Neuronal stem cell (in vitro differentiated cells): ENCODE measurements around the gene TAF11L7. TPM values are rescaled to one million over a fixed set of nuclear protein-coding genes. Genes with fewer than 3 reads are reported as not detected.
"Not testable (repeated sequence)": the region's sequence is repeated elsewhere in the genome, so short reads cannot be mapped to it uniquely, and the experiment has no call there.

Experiments used
- DNase-seq: peaks from one replicate; pipeline ENCODE4 v3.0.0-alpha.2; 2013; ENCODE audit warnings: low spot score
- H2AFZ ChIP-seq: one replicate; pipeline ENCODE4 v1.6.1; 2013; ENCODE audit warnings: mild to moderate bottlenecking, low read length, inconsistent platforms
- H2AK5ac ChIP-seq: 2 replicates; pipeline ENCODE4 v1.6.1; 2013; ENCODE audit warnings: low read depth, mild to moderate bottlenecking, inconsistent platforms, low read length, moderate library complexity, mixed read lengths
- H2BK120ac ChIP-seq: 2 replicates; pipeline ENCODE4 v1.6.1; 2013; ENCODE audit warnings: low read depth, mild to moderate bottlenecking, inconsistent platforms, low read length, moderate library complexity, mixed read lengths
- H2BK12ac ChIP-seq: one replicate; pipeline ENCODE4 v1.6.1; 2013; ENCODE audit warnings: low read length, inconsistent platforms
- H2BK15ac ChIP-seq: 2 replicates; pipeline ENCODE4 v1.6.1; 2013; ENCODE audit warnings: mild to moderate bottlenecking, low read length, inconsistent platforms, mixed read lengths
- H2BK5ac ChIP-seq: one replicate; pipeline ENCODE4 v1.6.1; 2013; ENCODE audit warnings: inconsistent platforms, mild to moderate bottlenecking, low read length, moderate library complexity
- H3K14ac ChIP-seq: one replicate; pipeline ENCODE4 v1.6.1; 2013; ENCODE audit warnings: low read length, inconsistent platforms
- H3K18ac ChIP-seq: 2 replicates; pipeline ENCODE4 v1.6.1; 2013; ENCODE audit warnings: low read length, inconsistent platforms
- H3K23ac ChIP-seq: 2 replicates; pipeline ENCODE4 v1.6.1; 2013; ENCODE audit warnings: low read depth, mild to moderate bottlenecking, mixed read lengths, low read length, inconsistent platforms; ENCODE audit not compliant: poor library complexity
- H3K27ac ChIP-seq: replicated peaks from 3 replicates; pipeline ENCODE4 v1.5.1; 2013; ENCODE audit warnings: low read length, inconsistent platforms
- H3K27me3 ChIP-seq, 3 experiments: 2 replicates each; pipeline ENCODE4 v1.6.1; 2013; ENCODE audit warnings: low read length in 3 of 3, mild to moderate bottlenecking in 2 of 3, inconsistent platforms in 1 of 3, low read depth in 1 of 3, mixed read lengths in 1 of 3, moderate library complexity in 1 of 3; ENCODE audit not compliant: control insufficient read depth in 3 of 3, insufficient read depth in 3 of 3
- H3K36me3 ChIP-seq, 2 donors: replicated peaks in 1 of 2; 2 replicates each; pipeline ENCODE4 v1.6.1; 2013; ENCODE audit warnings: low read length in 2 of 2; ENCODE audit not compliant: control insufficient read depth in 2 of 2, insufficient read depth in 2 of 2
- H3K4ac ChIP-seq: 2 replicates; pipeline ENCODE4 v1.6.1; 2013; ENCODE audit warnings: inconsistent platforms, mild to moderate bottlenecking, low read length, moderate library complexity
- H3K4me1 ChIP-seq, 2 donors: 1 replicate in 1 of 2; 2 replicates in 1 of 2; pipeline ENCODE4 v1.6.1; 2013; ENCODE audit warnings: low read length in 2 of 2, low read depth in 1 of 2; ENCODE audit not compliant: control insufficient read depth in 2 of 2, insufficient read depth in 1 of 2
- H3K4me2 ChIP-seq: one replicate; pipeline ENCODE4 v1.6.1; 2013; ENCODE audit warnings: mild to moderate bottlenecking, low read length, inconsistent platforms; ENCODE audit not compliant: insufficient read depth, poor library complexity, severe bottlenecking
- H3K4me3 ChIP-seq, 2 donors: 2 replicates each; pipeline ENCODE4 v1.5.1; 2013; ENCODE audit warnings: low read length in 2 of 2, mild to moderate bottlenecking in 2 of 2, inconsistent platforms in 1 of 2, moderate library complexity in 1 of 2
- H3K79me1 ChIP-seq: one replicate; pipeline ENCODE4 v1.6.1; 2013; ENCODE audit warnings: low read depth, mild to moderate bottlenecking, inconsistent platforms, low read length, moderate library complexity
- H3K9ac ChIP-seq: one replicate; pipeline ENCODE4 v1.6.1; 2013; ENCODE audit warnings: mild to moderate bottlenecking, low read depth, low read length, inconsistent platforms; ENCODE audit not compliant: poor library complexity
- H3K9me3 ChIP-seq, 2 donors: replicated peaks in 1 of 2; 2 replicates each; pipeline versions ENCODE3 to v1.6.1; 2013; ENCODE audit warnings: low read length in 2 of 2, mild to moderate bottlenecking in 2 of 2, inconsistent platforms in 1 of 2, low read depth in 1 of 2, mixed read lengths in 1 of 2, moderate library complexity in 1 of 2; ENCODE audit not compliant: control insufficient read depth in 2 of 2, insufficient read depth in 1 of 2
- H4K8ac ChIP-seq: one replicate; pipeline ENCODE4 v1.6.1; 2013; ENCODE audit warnings: low read depth, mild to moderate bottlenecking, inconsistent platforms, low read length, moderate library complexity
- H4K91ac ChIP-seq: one replicate; pipeline ENCODE4 v1.6.1; 2013; ENCODE audit warnings: low read length, low read depth, mild to moderate bottlenecking, inconsistent platforms; ENCODE audit not compliant: poor library complexity
- WGBS, 2 donors: extraction: QIAGEN DNeasy Blood & Tissue Kit; methylation state at CpG; one replicate each; pipeline ENCODE4 v1.1.7; 2013; ENCODE audit warnings: missing lambda C conversion rate in 2 of 2, mixed read lengths in 1 of 2; ENCODE audit not compliant: insufficient read length in 2 of 2, insufficient replicate concordance in 1 of 2; ENCODE audit errors: extremely low coverage in 2 of 2; 5-methylcytosine and 5-hydroxymethylcytosine counted together
- polyA plus RNA-seq, 2 experiments: library from polyadenylated mRNA; stranded (reverse); fragments of 200-250 nt; gene quantifications; one replicate each; pipeline ENCODE4 v1.2.3, GENCODE V29; 2013

Gene TAF11L7
- polyA plus RNA-seq (2013, experiment 1 of 2): not detected
- not detected for polyA plus RNA-seq (2013, experiment 2 of 2)

DNA sequence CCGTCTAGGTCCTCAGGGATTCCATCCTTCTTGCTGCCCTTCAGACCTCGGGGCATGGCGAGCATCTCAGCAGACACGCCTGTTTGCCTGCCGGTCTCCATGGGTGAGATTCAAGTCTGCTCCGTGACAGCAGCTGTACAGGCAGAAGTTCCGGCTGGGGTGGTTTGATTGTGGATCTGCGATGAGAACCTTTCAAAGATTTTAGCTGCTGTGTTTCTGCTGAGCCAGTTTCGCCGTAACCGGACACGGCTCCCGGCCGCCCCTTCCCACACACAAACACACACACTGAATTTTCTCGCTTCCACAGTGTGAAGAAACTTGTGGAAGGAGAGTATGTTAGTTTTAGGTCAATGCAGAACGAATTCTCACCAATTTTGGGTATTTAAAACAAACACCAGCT is at the start of gene TAF11L7:
Gene TAF11L7, minus strand, starts transcription at position 101 of the 400 bp plus-strand sequence.
- H3K79me1 ChIP-seq, H3K27ac ChIP-seq, H4K91ac ChIP-seq, H2AFZ ChIP-seq, H3K4me1 ChIP-seq, H3K18ac ChIP-seq, H3K36me3 ChIP-seq, DNase-seq, H2AK5ac ChIP-seq, H3K9ac ChIP-seq, H3K4ac ChIP-seq, H3K23ac ChIP-seq, H2BK12ac ChIP-seq, H3K9me3 ChIP-seq, H3K14ac ChIP-seq, H4K8ac ChIP-seq, H3K27me3 ChIP-seq, H2BK120ac ChIP-seq, H2BK5ac ChIP-seq, H3K4me2 ChIP-seq, H2BK15ac ChIP-seq, H3K4me3 ChIP-seq: not testable (repeated sequence)
- WGBS, 2 donors: no CpG with 5 or more reads among the region's 16 CpGs

- Histone ChIP-seq H4K91ac (no peak within 1 kb of the TSS), H2BK5ac (no peak within 1 kb of the TSS), H3K14ac (no peak within 1 kb of the TSS), H3K4ac (no peak within 1 kb of the TSS), H2BK15ac (no peak within 1 kb of the TSS), H3K9ac (no peak within 1 kb of the TSS), H2BK120ac (no peak within 1 kb of the TSS), H3K4me1 (no peaks in the 10 kb centered on the region), H2AFZ (no peak within 1 kb of the TSS), H3K4me3 (no peak within 1 kb of the TSS), H3K23ac (no peak within 1 kb of the TSS), H2AK5ac (no peak within 1 kb of the TSS), H4K8ac (no peak within 1 kb of the TSS), H3K4me2 (no peak within 1 kb of the TSS), H3K79me1 (no peaks in the 10 kb centered on the region), H3K27me3 (no peaks in the 10 kb centered on the region), H3K27ac (no peak within 1 kb of the TSS), H3K18ac (no peak within 1 kb of the TSS), H3K36me3 (no peaks in the 10 kb centered on the region), H3K9me3 (no peaks in the 10 kb centered on the region), H2BK12ac (no peak within 1 kb of the TSS)
- DNase-seq: no peak
- no CpG with 5 or more reads among the region's 5 CpGs for WGBS, 2 donors
Observed at GRCh38 chr5:17634160-17634559, 48.6 kb upstream of the TAF11L7 start, which contains the start of gene TAF11L14. TAF11L14 (plus strand) TSS chr5:17634460.

- not testable (repeated sequence) for H3K27ac ChIP-seq, H4K91ac ChIP-seq, DNase-seq, H3K4me2 ChIP-seq, H2BK15ac ChIP-seq, H3K4ac ChIP-seq, H3K4me1 ChIP-seq, H4K8ac ChIP-seq, H2BK5ac ChIP-seq, H3K14ac ChIP-seq, H3K4me3 ChIP-seq, H3K36me3 ChIP-seq, H3K9ac ChIP-seq, H3K79me1 ChIP-seq, H2BK120ac ChIP-seq, H2AFZ ChIP-seq, H3K9me3 ChIP-seq, H3K27me3 ChIP-seq, H3K18ac ChIP-seq, H3K23ac ChIP-seq, H2AK5ac ChIP-seq, H2BK12ac ChIP-seq
- WGBS, 2 donors: no CpG with 5 or more reads among the region's 12 CpGs
Observed at GRCh38 chr5:17631788-17632187, 46.2 kb upstream of the TAF11L7 start, which contains the start of gene TAF11L13. TAF11L13 (plus strand) TSS chr5:17632088.

DNA sequence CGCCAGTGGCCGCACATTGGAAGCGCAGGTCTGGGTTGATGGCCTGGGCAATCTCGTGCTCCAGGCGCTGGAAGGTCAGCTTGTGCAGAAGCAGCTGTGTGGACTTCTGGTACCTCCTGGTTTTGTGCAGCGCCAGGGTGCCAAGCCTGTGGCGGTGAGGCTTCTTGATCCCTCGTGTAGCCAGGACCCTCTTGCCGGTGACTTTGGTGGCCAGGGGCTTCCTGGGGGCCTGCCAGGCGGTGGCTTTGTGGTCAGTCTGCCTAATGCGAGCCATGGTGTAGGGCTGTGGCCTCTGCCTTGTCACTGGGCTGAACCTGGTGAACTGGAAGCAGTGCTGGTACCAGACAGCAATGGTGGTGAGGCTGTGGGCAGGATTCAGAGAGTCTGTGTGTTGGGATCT is 40.1 kb upstream of the TAF11L7 start:
- Histone ChIP-seq H3K27me3 (no peaks in the 10 kb centered on the region), H3K18ac (peak overlapping the region; percentile 72), H3K23ac (no peak overlapping the region), H3K4me2 (no peak overlapping the region), H2BK12ac (no peak overlapping the region), H3K9me3 (no peaks in the 10 kb centered on the region), H2AFZ (no peak overlapping the region), H2AK5ac (no peak overlapping the region), H3K4me1 (no peaks in the 10 kb centered on the region), H2BK120ac (no peak overlapping the region), H3K14ac (no peak overlapping the region), H2BK5ac (no peak overlapping the region), H4K91ac (no peak overlapping the region), H2BK15ac (no peak overlapping the region), H3K79me1 (no peaks in the 10 kb centered on the region), H4K8ac (no peak overlapping the region), H3K27ac (no peak overlapping the region), H3K4ac (no peak overlapping the region), H3K9ac (no peak overlapping the region), H3K36me3 (no peaks in the 10 kb centered on the region), H3K4me3 (no peak overlapping the region)
- no peak for DNase-seq
- WGBS, 2 donors: no CpG with 5 or more reads among the region's 11 CpGs
